Activated naive CD8-positive, alpha-beta T cell (primary cell): ENCODE data around the gene ZYG11B.
"Not testable (repeated sequence)": the region's sequence is repeated elsewhere in the genome, so short reads cannot be mapped to it uniquely, and the experiment has no call there.

ENCODE experiments used
- H3K27ac Mint-ChIP-seq: one replicate; pipeline ENCODE4 v1.8.0; 2021; ENCODE audit warnings: mixed read lengths
- H3K27me3 Mint-ChIP-seq: one replicate; pipeline ENCODE4 v1.8.0; 2021; ENCODE audit warnings: mixed read lengths
- H3K36me3 Mint-ChIP-seq: one replicate; pipeline ENCODE4 v1.8.0; 2021; ENCODE audit warnings: mixed read lengths
- H3K4me1 Mint-ChIP-seq: one replicate; pipeline ENCODE4 v1.8.0; 2021; ENCODE audit warnings: low read depth, mixed read lengths
- H3K4me3 Mint-ChIP-seq: one replicate; pipeline ENCODE4 v1.8.0; 2021; ENCODE audit warnings: mild to moderate bottlenecking, mixed read lengths
- H3K9me3 Mint-ChIP-seq: one replicate; pipeline ENCODE4 v1.8.0; 2021; ENCODE audit warnings: low read depth, mixed read lengths

Gene ZYG11B

DNA sequence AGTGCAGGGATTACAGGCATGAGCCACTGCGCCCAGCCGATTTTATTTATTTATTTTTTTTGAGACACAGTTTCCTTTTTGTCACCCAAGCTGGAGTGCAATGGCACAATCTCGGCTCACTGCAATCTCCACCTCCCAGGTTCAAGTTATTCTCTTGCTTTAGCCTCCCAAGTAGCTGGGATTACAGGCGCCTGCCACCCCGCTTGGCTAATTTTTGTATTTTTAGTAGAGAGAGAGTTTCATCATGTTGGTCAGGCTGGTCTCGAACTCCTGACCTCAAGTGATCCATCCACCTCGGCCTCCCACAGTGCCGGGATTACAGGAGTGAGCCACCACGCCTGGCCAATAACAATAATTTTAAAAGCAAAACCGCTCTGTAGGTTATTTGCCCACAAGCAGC lies 112.9 kb downstream of the ZYG11B start:
- H3K4me1 Mint-ChIP-seq, H3K36me3 Mint-ChIP-seq, H3K9me3 Mint-ChIP-seq, H3K27ac Mint-ChIP-seq, H3K4me3 Mint-ChIP-seq: not testable (repeated sequence)
- H3K27me3 Mint-ChIP-seq: peaks cover 16% of the 10 kb centered on the region

DNA sequence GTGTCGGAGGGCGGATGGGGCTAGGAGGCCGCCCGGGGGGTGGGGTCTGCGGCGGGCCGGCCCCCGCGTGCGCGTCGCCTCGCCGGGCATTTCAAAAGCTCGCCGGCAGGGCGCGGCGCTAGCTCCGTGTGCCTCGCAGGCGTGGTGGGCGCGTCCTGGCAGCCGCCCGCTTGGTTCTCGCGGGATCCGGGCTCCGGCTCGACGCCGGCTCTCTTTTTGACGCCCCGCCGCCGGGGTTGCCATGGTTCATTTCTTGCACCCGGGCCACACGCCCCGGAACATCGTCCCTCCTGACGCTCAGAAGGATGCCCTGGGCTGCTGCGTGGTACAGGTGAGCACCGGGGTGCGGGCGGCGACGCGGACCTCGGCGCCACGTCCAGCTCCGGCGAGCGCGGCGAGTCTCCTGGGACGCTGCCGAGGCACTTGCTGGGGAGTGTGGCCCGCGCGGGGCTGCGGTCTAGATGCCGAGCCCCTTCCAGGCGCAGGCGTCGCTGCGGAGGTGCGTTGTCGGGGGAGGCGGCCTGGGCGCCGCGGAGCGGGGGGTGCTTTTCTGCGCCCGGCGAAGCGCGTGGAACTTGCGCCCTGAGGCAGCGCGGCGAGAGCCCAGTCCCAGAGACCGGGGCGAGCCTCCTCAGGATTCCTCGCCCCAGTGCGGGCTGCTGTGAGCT lies 116.5 kb downstream of the ZYG11B start, which contains the start of gene ZYG11A:
TSS of gene ZYG11A (plus strand) at position 118 of the 668 bp plus-strand sequence. CDS start at position 242, 124 bp downstream.
- Mint-ChIP-seq H3K27ac (no peak within 1 kb of the TSS), H3K4me1 (peaks cover 3% of the 10 kb centered on the region), H3K4me3 (peak within 1 kb of the TSS; percentile 63), H3K27me3 (peaks cover 13% of the 10 kb centered on the region), H3K36me3 (no peaks in the 10 kb centered on the region), H3K9me3 (no peaks in the 10 kb centered on the region)

- H3K27me3 Mint-ChIP-seq: peaks cover 14% of the 10 kb centered on the region
- not testable (repeated sequence) for H3K9me3 Mint-ChIP-seq, H3K4me3 Mint-ChIP-seq
Observed at GRCh38 chr1:52845119-52845518, 118.9 kb downstream of the ZYG11B start.

GRCh38 chr1:52848423-52848822 lies 122.2 kb downstream of the ZYG11B start:
- no peaks in the 10 kb centered on the region for H3K36me3 Mint-ChIP-seq
- H3K27me3 Mint-ChIP-seq: peaks cover 13% of the 10 kb centered on the region
- no peak overlapping the region for H3K4me3 Mint-ChIP-seq
- no peaks in the 10 kb centered on the region for H3K9me3 Mint-ChIP-seq
- no peaks in the 10 kb centered on the region for H3K4me1 Mint-ChIP-seq
- no peak overlapping the region for H3K27ac Mint-ChIP-seq

More at GRCh38 chr1:52845119-52845518, 118.9 kb downstream of the ZYG11B start:
- H3K27ac Mint-ChIP-seq, H3K4me1 Mint-ChIP-seq, H3K36me3 Mint-ChIP-seq: not testable (repeated sequence)

DNA sequence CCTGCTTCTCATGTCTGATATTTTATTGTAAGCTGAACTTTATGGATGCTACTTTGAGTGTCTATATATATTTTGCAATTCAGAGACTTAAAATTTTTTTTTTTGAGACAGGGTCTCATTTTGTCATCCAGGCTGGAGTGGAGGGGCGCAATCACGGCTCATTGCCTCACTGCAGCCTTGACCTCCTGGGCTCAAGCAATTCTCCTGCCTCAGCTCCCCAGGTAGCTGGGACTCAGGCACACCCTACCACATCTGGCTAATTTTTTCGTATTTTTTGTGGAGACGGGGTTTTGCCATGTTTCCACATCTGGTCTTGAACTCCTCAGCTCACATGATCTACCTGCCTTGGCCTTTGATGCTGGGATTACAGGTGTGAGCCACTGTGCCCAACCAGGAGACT lies 124.7 kb downstream of the ZYG11B start:
- Mint-ChIP-seq H3K27me3 (peaks cover 8% of the 10 kb centered on the region), H3K4me1 (no peaks in the 10 kb centered on the region), H3K4me3 (no peak overlapping the region), H3K27ac (no peak overlapping the region), H3K36me3 (no peaks in the 10 kb centered on the region), H3K9me3 (no peaks in the 10 kb centered on the region)

DNA sequence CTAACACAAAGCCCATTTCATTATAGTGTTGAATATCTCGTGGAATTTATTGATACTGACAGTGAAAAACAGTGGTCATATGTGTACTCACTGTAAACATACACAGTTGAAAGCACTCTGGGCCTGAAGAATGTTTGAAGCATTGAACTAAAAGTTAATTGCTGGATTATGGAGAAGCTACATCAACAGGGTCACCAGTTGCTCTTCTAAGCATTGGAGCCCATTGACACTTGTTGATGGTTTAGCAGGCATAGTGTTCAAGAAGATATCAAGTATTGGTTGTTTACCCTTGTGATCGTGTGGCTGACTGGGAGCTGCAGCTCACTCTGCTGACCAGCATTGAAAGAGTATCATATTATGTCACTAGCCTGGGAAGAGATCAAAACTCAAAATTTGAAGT lies 126.6 kb downstream of the ZYG11B start:
- Mint-ChIP-seq H3K9me3 (no peaks in the 10 kb centered on the region), H3K4me3 (no peak overlapping the region), H3K27ac (no peak overlapping the region), H3K4me1 (no peaks in the 10 kb centered on the region), H3K27me3 (peaks cover 6% of the 10 kb centered on the region), H3K36me3 (no peaks in the 10 kb centered on the region)

GRCh38 chr1:52855584-52855983 lies 129.3 kb downstream of the ZYG11B start:
- no peaks in the 10 kb centered on the region for H3K4me1 Mint-ChIP-seq
- no peaks in the 10 kb centered on the region for H3K36me3 Mint-ChIP-seq
- H3K4me3 Mint-ChIP-seq: no peak overlapping the region
- peaks cover 4% of the 10 kb centered on the region for H3K27me3 Mint-ChIP-seq
- H3K27ac Mint-ChIP-seq: no peak overlapping the region
- H3K9me3 Mint-ChIP-seq: no peaks in the 10 kb centered on the region

GRCh38 chr1:52856026-52856425 lies 129.8 kb downstream of the ZYG11B start:
- H3K4me3 Mint-ChIP-seq: no peak overlapping the region
- no peaks in the 10 kb centered on the region for H3K9me3 Mint-ChIP-seq
- no peaks in the 10 kb centered on the region for H3K4me1 Mint-ChIP-seq
- H3K27me3 Mint-ChIP-seq: peaks cover 3% of the 10 kb centered on the region
- no peaks in the 10 kb centered on the region for H3K36me3 Mint-ChIP-seq
- no peak overlapping the region for H3K27ac Mint-ChIP-seq

DNA sequence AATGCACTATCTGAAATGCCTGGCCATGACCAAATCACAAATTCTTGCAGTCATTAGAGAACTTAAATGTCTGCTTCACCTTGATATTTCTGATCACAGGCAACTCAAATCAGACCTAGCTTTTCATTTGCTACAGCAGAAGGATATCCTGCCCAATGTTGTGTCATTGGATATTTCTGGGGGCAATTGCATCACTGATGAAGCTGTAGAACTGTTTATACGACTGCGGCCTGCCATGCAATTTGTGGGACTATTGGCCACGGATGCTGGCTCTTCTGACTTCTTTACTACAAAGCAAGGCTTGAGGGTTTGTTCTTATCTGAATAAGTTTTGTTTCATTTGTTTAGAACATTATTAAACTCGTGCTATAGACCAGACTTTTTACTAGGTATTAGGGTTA lies 131.2 kb downstream of the ZYG11B start:
- Mint-ChIP-seq H3K27me3 (peaks cover 3% of the 10 kb centered on the region), H3K4me1 (no peaks in the 10 kb centered on the region), H3K36me3 (no peaks in the 10 kb centered on the region), H3K4me3 (no peak overlapping the region), H3K9me3 (no peaks in the 10 kb centered on the region), H3K27ac (no peak overlapping the region)

DNA sequence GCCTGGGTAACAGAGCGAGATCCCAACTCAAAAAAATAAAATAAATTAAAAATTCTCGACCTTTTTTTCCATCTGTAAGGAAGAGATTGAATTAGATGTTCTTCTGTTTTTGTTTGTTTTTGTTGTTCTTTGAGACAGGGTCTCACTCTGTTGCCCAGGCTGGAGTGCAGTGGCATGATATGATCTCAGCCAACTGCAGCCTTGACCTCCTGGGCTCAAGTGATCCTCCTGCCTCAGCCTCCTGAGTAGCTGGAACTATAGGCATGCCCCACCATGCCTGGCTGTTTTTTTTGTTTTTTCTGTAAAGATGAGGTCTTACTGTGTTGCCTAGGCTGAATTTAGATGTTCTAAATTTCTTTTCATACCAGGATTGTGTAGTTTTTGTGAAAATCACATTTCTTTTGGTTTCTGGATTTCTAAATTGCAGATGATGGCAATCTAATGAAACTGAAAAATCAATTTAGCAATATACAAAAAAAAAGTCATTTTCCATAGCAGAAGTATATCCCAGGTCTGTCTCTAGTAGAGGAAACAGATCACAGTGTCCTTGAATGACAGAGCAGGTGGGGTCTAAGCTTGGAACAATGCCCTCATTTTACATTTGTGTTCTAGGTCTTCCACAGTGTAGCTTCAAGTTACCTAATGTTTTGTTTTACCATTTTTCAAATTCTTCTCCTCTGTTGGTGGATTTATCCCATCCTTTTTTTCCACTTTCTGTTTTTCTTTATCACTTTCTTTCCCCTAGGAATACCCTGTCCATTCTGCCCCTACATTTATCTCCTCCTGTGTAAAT lies 136.6 kb downstream of the ZYG11B start:
- Mint-ChIP-seq H3K4me3 (no peak overlapping the region), H3K27ac (no peak overlapping the region), H3K4me1 (no peaks in the 10 kb centered on the region), H3K9me3 (no peaks in the 10 kb centered on the region), H3K27me3 (no peaks in the 10 kb centered on the region), H3K36me3 (no peaks in the 10 kb centered on the region)

DNA sequence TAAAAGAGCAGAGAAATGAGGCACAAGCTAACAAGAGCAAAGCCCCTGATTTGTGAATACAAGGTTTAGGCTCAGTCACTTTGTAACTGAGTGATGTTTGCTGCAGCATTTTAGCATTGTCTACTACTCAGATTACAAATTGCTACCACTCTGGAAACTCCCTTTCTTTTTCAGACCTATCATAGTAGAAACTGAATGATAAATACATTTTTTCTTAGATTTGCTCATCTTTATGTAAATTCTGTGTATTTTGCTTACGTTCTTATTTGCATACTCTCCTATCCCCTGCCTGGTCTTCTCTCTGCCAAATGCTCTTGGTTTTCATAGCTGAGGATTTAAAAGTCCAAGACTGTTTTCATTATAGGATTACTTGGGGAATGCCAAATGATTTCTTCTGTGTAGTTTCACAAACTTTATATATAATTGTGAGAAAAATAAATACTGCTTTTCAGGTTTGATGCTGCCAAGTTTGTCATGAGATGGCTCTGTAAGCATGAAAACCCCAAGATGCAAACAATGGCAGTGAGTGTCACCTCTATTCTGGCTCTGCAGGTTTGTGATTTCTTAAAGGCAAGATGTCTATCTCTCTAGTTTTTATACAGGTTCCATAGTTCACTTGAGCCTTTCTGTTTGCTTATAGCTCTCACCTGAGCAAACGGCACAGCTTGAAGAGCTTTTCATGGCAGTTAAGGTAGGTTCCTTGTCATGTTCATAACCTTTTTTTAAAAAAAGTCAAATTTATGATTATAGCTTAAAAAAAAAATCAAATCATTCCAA lies 141.0 kb downstream of the ZYG11B start:
- H3K4me1 Mint-ChIP-seq: no peaks in the 10 kb centered on the region
- no peaks in the 10 kb centered on the region for H3K9me3 Mint-ChIP-seq
- H3K27me3 Mint-ChIP-seq: peaks cover 4% of the 10 kb centered on the region
- H3K36me3 Mint-ChIP-seq: no peaks in the 10 kb centered on the region
- H3K27ac Mint-ChIP-seq: no peak overlapping the region
- H3K4me3 Mint-ChIP-seq: no peak overlapping the region

- H3K4me1 Mint-ChIP-seq, H3K9me3 Mint-ChIP-seq, H3K36me3 Mint-ChIP-seq, H3K27ac Mint-ChIP-seq, H3K27me3 Mint-ChIP-seq, H3K4me3 Mint-ChIP-seq: not testable (repeated sequence)
Observed at GRCh38 chr1:52869727-52870126, 143.5 kb downstream of the ZYG11B start.

DNA sequence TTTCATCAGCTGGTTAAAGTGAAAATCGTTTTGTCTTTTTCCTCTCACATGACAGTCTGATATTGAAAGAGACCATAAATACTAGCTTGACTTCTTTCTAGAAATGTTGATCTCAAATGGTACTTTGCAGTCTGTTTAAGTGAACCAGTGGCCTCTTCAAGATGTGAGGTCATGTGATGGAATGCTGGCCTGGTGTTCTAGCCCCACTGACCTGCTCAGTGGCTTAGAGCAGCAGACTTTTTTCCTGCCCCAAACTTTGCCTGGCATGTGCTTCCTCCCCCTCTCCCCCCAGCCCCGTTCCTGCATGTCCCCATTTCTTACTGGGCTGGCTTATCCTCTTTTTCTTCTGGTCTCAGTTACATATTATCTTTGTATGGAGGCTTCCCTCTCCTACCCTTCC lies 150.6 kb downstream of the ZYG11B start:
- no peaks in the 10 kb centered on the region for H3K4me1 Mint-ChIP-seq
- no peak overlapping the region for H3K4me3 Mint-ChIP-seq
- no peak overlapping the region for H3K27ac Mint-ChIP-seq
- H3K9me3 Mint-ChIP-seq: no peaks in the 10 kb centered on the region
- no peaks in the 10 kb centered on the region for H3K36me3 Mint-ChIP-seq
- peaks cover under 1% of the 10 kb centered on the region for H3K27me3 Mint-ChIP-seq
